ENCODE measurements around the gene LCK. TPM values are rescaled to one million over a fixed set of nuclear protein-coding genes. Genes with fewer than 3 reads are reported as not detected.

The LCK gene
- total and polyA plus RNA-seq, 9 of the 15 experiments (the other 6 are each of a cell fraction or from before 2014, with no cell fraction given) = 0.04 to 0.47 (median 0.13) TPM; not detected in 6

GRCh38 chr1:32241001-32241763 is 9.9 kb upstream of the LCK start (continued):
- TF ChIP-seq HCFC1 (IDR thresholded peaks at IDR 0.05; ENCODE audit: low read depth, low read length) (no peak), SP1 (CRISPR knock-in tag; IDR thresholded peaks at IDR 0.05) (no peak), AFF4 (CRISPR knock-in tag; IDR thresholded peaks at IDR 0.05) (0 out of 2 replicates have a peak, but pooled peaks have one; percentile 43), LCOR (CRISPR knock-in tag; IDR thresholded peaks at IDR 0.05) (0 out of 2 replicates have a peak, but pooled peaks have one; percentile 34), KHSRP (IDR thresholded peaks at IDR 0.05) (no peak), GABPB1 (CRISPR knock-in tag; IDR thresholded peaks at IDR 0.05) (0 out of 2 replicates have a peak, but pooled peaks have one; percentile 27), BDP1 (IDR thresholded peaks at IDR 0.05; ENCODE audit: insufficient read depth, insufficient read length) (no peak), MCM2 (IDR thresholded peaks at IDR 0.05; ENCODE audit: low read depth) (no peak), TCF15 (CRISPR knock-in tag; IDR thresholded peaks at IDR 0.05) (no peak)
- TF ChIP-seq, protein P1, sequence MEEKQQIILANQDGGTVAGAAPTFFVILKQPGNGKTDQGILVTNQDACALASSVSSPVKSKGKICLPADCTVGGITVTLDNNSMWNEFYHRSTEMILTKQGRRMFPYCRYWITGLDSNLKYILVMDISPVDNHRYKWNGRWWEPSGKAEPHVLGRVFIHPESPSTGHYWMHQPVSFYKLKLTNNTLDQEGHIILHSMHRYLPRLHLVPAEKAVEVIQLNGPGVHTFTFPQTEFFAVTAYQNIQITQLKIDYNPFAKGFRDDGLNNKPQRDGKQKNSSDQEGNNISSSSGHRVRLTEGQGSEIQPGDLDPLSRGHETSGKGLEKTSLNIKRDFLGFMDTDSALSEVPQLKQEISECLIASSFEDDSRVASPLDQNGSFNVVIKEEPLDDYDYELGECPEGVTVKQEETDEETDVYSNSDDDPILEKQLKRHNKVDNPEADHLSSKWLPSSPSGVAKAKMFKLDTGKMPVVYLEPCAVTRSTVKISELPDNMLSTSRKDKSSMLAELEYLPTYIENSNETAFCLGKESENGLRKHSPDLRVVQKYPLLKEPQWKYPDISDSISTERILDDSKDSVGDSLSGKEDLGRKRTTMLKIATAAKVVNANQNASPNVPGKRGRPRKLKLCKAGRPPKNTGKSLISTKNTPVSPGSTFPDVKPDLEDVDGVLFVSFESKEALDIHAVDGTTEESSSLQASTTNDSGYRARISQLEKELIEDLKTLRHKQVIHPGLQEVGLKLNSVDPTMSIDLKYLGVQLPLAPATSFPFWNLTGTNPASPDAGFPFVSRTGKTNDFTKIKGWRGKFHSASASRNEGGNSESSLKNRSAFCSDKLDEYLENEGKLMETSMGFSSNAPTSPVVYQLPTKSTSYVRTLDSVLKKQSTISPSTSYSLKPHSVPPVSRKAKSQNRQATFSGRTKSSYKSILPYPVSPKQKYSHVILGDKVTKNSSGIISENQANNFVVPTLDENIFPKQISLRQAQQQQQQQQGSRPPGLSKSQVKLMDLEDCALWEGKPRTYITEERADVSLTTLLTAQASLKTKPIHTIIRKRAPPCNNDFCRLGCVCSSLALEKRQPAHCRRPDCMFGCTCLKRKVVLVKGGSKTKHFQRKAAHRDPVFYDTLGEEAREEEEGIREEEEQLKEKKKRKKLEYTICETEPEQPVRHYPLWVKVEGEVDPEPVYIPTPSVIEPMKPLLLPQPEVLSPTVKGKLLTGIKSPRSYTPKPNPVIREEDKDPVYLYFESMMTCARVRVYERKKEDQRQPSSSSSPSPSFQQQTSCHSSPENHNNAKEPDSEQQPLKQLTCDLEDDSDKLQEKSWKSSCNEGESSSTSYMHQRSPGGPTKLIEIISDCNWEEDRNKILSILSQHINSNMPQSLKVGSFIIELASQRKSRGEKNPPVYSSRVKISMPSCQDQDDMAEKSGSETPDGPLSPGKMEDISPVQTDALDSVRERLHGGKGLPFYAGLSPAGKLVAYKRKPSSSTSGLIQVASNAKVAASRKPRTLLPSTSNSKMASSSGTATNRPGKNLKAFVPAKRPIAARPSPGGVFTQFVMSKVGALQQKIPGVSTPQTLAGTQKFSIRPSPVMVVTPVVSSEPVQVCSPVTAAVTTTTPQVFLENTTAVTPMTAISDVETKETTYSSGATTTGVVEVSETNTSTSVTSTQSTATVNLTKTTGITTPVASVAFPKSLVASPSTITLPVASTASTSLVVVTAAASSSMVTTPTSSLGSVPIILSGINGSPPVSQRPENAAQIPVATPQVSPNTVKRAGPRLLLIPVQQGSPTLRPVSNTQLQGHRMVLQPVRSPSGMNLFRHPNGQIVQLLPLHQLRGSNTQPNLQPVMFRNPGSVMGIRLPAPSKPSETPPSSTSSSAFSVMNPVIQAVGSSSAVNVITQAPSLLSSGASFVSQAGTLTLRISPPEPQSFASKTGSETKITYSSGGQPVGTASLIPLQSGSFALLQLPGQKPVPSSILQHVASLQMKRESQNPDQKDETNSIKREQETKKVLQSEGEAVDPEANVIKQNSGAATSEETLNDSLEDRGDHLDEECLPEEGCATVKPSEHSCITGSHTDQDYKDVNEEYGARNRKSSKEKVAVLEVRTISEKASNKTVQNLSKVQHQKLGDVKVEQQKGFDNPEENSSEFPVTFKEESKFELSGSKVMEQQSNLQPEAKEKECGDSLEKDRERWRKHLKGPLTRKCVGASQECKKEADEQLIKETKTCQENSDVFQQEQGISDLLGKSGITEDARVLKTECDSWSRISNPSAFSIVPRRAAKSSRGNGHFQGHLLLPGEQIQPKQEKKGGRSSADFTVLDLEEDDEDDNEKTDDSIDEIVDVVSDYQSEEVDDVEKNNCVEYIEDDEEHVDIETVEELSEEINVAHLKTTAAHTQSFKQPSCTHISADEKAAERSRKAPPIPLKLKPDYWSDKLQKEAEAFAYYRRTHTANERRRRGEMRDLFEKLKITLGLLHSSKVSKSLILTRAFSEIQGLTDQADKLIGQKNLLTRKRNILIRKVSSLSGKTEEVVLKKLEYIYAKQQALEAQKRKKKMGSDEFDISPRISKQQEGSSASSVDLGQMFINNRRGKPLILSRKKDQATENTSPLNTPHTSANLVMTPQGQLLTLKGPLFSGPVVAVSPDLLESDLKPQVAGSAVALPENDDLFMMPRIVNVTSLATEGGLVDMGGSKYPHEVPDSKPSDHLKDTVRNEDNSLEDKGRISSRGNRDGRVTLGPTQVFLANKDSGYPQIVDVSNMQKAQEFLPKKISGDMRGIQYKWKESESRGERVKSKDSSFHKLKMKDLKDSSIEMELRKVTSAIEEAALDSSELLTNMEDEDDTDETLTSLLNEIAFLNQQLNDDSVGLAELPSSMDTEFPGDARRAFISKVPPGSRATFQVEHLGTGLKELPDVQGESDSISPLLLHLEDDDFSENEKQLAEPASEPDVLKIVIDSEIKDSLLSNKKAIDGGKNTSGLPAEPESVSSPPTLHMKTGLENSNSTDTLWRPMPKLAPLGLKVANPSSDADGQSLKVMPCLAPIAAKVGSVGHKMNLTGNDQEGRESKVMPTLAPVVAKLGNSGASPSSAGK (IDR thresholded peaks at IDR 0.05) = peak; percentile 96

Data from K562 (cell line).